ENCODE results near the gene PLGRKT.

DNA sequence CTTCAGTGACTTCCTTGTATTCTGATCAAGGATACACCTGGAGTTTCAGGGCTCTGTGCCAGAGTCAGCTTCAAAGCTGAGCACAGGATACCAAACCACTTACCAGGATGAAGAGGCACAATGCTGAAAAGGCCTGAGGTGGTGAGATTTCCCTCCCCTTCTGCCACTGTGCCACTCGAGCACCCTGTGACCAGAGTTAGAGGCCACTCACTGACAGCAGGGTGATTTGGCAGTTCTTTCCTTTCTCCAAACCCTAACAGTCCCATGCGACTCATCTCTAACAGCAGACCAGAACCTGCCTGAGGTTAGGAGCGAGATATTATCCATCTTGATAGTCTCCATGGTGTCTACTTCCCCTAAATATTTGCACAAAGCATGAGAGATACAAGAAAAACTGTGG lies 1.8 kb downstream of the PLGRKT start:
- TF ChIP-seq POLR2AphosphoS5 (IDR thresholded peaks at IDR 0.05; ENCODE audit: low read depth, low read length) = no peak
- TF ChIP-seq TAF1 (IDR thresholded peaks at IDR 0.05; ENCODE audit: borderline replicate concordance, insufficient read depth, low read length) = no peak
